ENCODE results near the gene SLC25A53.

DNA sequence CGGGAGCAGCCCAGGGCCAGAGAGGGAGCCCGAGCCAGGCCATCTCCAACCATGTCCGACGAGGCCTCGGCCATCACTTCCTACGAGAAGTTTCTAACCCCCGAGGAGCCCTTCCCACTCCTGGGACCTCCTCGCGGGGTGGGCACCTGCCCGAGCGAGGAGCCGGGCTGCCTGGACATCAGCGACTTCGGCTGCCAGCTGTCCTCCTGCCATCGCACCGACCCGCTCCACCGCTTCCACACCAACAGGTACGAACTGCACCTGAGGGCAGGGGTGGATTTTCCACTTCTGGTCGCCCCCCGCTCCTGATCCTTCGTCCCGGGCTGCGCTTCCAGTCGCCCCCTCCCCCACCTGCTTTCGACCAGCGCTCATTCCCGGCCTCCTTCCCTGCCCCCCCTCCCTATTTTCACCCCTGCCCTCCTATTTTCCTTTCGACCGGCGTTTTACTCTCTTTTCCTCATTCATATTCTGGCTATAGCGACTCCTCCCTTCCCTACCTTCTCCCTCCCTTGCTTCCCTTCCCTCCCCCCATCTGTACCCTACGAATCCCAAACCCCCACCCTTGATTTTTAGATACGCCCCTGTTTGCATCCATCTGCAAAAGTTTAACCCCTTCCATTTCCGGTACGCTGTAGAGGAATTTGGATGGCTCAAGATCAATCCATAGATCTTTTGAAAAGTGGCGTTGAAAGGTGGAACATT, 10.1 kb upstream of the SLC25A53 start:
- TF ChIP-seq, protein P1, sequence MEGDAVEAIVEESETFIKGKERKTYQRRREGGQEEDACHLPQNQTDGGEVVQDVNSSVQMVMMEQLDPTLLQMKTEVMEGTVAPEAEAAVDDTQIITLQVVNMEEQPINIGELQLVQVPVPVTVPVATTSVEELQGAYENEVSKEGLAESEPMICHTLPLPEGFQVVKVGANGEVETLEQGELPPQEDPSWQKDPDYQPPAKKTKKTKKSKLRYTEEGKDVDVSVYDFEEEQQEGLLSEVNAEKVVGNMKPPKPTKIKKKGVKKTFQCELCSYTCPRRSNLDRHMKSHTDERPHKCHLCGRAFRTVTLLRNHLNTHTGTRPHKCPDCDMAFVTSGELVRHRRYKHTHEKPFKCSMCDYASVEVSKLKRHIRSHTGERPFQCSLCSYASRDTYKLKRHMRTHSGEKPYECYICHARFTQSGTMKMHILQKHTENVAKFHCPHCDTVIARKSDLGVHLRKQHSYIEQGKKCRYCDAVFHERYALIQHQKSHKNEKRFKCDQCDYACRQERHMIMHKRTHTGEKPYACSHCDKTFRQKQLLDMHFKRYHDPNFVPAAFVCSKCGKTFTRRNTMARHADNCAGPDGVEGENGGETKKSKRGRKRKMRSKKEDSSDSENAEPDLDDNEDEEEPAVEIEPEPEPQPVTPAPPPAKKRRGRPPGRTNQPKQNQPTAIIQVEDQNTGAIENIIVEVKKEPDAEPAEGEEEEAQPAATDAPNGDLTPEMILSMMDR (conservative IDR thresholded peaks at IDR 0.05; ENCODE audit: low read length), result no peak
- no peak for TF ChIP-seq EZH2phosphoT487 (IDR thresholded peaks at IDR 0.05; ENCODE audit: borderline replicate concordance, low read depth, low read length)
